Kidney epithelial cell (primary cell): Measurements from ENCODE around the gene PCDHGB3. TPM values are rescaled to one million over a fixed set of nuclear protein-coding genes. Genes with fewer than 3 reads are reported as not detected.
"Not testable (repeated sequence)": the region's sequence is repeated elsewhere in the genome, so short reads cannot be mapped to it uniquely, and the experiment has no call there.

Experiments used
- DNase-seq: peaks from one replicate; pipeline ENCODE4 v3.0.0-alpha.2; 2010; ENCODE audit warnings: low read depth
- H3K27me3 ChIP-seq: 2 replicates; pipeline ENCODE4 v1.6.0; 2011; ENCODE audit warnings: low read length; ENCODE audit not compliant: control insufficient read depth, insufficient read depth
- H3K36me3 ChIP-seq: 2 replicates; pipeline ENCODE4 v1.5.1; 2011; ENCODE audit warnings: low read length; ENCODE audit not compliant: control insufficient read depth, insufficient read depth
- H3K4me3 ChIP-seq: 2 replicates; pipeline ENCODE4 v1.5.1; 2011; ENCODE audit warnings: low read depth, mild to moderate bottlenecking, control low read depth, low read length
- CTCF ChIP-seq: IDR thresholded peaks from 2 replicates; pipeline ENCODE4 v1.5.1; 2011; ENCODE audit warnings: mild to moderate bottlenecking, moderate library complexity, low read length, control low read depth, inconsistent platforms; ENCODE audit not compliant: insufficient read depth, poor library complexity, severe bottlenecking
- total RNA-seq: library from RNA; depleted of rRNA; stranded (reverse); fragments of >200 nt; gene quantifications from 2 replicates; pipeline ENCODE4 v1.2.3, GENCODE V29; 2015

Gene PCDHGB3
- total RNA-seq, 1 donor from 2014 or later: 1.3 TPM

GRCh38 chr5:141383345-141383744, 13.3 kb downstream of the PCDHGB3 start:
- no peak for DNase-seq
- TF ChIP-seq CTCF: no peak
- H3K36me3 ChIP-seq: no peaks in the 10 kb centered on the region
- H3K4me3 ChIP-seq: no peak overlapping the region
- H3K27me3 ChIP-seq: peaks cover 9% of the 10 kb centered on the region

- TF ChIP-seq CTCF: no peak
- Histone ChIP-seq H3K27me3 (peaks cover 16% of the 10 kb centered on the region), H3K4me3 (no peak overlapping the region), H3K36me3 (no peaks in the 10 kb centered on the region)
- DNase-seq: no peak
These were observed 14.6 kb downstream of the PCDHGB3 start for GRCh38 chr5:141384471-141385267.

- DNase-seq, H3K36me3 ChIP-seq: not testable (repeated sequence)
- Histone ChIP-seq H3K4me3 (peak within 1 kb of the TSS; percentile 21), H3K27me3 (peaks cover 15% of the 10 kb centered on the region)
- TF ChIP-seq CTCF: peak; percentile 40
These were observed 17.7 kb downstream of the PCDHGB3 start, which contains the start of gene PCDHGB4 for GRCh38 chr5:141387557-141388311. Gene PCDHGB4 (plus strand): TSS chr5:141387698. CDS start chr5:141387885, 187 bp downstream.

GRCh38 chr5:141388661-141389060, 18.6 kb downstream of the PCDHGB3 start:
- Histone ChIP-seq H3K36me3 (no peaks in the 10 kb centered on the region), H3K27me3 (peaks cover 15% of the 10 kb centered on the region), H3K4me3 (no peak overlapping the region)
- TF ChIP-seq CTCF: no peak
- no peak for DNase-seq

- H3K27me3 ChIP-seq: peaks cover 15% of the 10 kb centered on the region
- H3K4me3 ChIP-seq: no peak overlapping the region
- H3K36me3 ChIP-seq: no peaks in the 10 kb centered on the region
- no peak for DNase-seq
- TF ChIP-seq CTCF: no peak
These were observed 19.4 kb downstream of the PCDHGB3 start for GRCh38 chr5:141389153-141390042.
